Effector CD8-positive, alpha-beta T cell (primary cell): Measurements from ENCODE around the gene XPO4.
"Not testable (repeated sequence)": the region's sequence is repeated elsewhere in the genome, so short reads cannot be mapped to it uniquely, and the experiment has no call there.

Experiments
- DNase-seq: peaks from one replicate; lab custom pipeline; 2025; lab: John Stamatoyannopoulos, UW

XPO4 gene

DNA sequence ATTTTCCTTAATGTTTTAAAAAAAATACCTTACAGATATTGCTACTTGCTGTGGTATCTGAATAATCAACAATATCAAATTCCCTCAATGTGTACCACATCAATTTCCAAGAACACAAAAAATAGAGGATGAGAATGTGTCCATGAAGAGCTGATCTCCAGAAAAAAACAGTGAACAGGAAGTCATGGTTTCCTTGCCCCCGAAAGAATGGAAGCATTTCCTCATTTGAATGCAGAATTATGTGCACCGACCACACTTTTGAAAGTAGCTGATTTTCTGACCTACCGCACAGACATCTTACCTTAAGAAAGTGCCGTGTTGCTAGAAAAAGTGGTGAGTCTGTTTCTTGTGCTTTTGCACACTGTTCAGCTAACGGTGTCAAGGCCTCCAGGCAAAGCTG lies 115.4 kb downstream of the XPO4 start:
- no peak for DNase-seq

DNA sequence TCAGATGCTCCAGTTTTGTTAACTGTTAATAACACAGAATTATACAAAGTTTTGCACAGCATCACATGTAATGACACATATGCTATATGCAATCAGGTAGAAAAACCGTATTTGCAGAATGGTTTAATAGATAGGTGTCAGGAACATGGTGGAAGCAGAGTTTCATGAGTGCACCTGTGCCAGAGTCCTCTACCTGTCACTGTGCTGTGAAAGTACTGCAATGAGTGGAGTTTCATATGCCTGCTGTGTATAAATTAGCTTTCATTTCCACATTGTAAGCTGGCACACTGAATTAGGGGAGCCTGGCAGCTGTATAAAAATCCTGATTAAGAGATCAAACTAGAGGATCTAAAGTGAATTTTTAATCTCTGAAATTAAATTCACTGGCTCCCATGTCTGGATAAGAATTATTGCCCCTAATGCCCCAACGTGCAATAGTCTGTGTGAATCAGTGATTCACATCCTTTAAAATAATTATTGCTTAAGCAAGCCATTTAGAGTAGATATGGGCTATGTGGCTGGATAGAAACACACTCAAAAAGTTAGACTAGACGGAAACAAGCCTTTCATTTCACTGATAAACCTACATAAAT lies 120.3 kb downstream of the XPO4 start:
- no peak for DNase-seq

DNA sequence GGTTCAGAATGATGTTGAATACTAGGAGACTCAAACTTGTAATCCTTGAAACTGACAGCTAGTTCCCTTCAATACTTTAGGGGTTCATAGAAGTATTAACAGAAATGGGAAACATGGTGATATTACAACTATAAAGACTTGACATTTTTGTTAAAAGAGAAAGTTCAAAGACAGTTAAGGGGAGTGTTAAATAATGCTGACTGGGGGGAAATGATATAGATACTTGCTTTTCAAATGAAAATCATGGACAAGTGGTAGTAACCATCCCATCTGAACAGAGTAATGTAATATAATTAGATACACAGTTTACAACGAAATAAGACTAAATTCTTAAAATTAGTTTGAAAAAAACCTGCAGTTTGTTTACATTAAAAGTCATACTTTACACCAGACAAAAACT lies 122.2 kb downstream of the XPO4 start:
- no peak for DNase-seq

DNA sequence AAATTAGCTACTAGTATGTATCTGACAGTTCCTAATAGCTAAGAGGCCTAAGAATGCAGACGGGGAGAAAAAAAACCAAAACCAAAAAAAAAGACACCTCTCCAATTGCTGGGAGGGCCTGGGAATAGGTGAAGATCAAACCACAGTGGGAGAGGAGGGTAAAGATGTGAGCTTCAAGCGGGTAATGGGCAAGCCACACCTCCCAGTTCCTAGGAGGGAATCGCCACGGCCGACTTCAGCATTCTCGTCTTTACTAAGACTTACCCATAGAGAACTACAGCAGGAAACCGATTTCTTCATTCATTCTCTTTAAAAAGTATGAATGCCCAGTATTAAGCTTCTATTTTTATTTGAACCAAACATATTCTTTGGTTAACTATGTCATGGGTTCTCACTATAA lies 123.1 kb downstream of the XPO4 start:
- no peak for DNase-seq

DNA sequence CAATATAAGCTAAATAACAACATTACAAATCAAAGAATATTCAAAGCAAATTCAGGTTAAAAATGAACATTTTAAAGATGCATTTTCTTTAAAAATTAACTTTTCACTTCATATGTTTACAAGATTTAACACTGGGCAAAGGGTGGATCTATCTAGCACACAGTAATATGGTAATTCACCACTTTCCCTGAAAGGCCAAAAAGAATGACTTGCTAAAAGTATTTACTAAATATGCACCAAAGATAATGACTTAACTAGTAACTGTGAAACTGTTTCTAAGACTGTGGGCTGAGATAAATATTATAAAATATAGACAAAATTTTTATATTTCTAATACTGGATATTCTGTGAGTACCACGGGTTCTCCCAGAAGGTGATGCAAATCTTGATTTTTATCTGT lies 124.2 kb downstream of the XPO4 start:
- DNase-seq: no peak

DNA sequence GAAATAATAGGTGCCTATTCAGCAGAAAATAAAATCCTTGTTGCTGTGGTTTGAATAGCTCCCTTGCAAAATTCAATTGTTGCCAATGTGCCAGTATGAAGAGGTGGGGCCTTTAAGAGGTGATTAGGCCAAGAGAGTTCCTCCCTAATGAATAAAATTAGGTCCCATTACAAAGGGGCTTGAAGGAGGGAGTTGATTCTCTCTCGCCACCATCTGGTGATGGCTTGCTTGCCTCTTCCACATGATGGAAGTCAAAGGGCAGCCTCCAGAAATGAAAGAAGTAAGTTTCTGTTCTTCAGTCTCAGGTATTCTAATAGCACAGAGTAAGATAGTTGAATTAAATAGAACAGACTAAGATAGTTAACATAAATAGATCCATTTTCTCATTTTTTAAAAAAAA lies 125.8 kb downstream of the XPO4 start:
- no peak for DNase-seq

DNA sequence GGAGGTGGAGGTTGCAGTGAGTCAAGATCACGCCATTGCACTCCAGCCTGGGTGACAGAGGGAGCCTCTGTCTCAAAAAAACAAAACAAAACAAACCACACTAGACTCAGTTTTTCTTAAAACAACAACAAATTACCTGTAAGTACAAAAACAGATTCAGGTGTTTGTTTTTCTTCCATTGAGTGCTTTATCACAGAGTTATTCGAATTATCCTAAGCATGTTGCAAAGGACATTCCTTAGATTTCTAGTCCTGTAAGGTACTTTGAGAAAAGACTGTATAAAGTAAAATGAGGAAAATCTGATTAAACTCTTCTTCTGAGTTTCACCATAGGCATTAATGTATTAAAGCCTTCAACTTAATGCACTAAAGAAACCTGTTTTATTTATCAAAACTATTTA lies 126.6 kb downstream of the XPO4 start:
- DNase-seq: no peak

DNA sequence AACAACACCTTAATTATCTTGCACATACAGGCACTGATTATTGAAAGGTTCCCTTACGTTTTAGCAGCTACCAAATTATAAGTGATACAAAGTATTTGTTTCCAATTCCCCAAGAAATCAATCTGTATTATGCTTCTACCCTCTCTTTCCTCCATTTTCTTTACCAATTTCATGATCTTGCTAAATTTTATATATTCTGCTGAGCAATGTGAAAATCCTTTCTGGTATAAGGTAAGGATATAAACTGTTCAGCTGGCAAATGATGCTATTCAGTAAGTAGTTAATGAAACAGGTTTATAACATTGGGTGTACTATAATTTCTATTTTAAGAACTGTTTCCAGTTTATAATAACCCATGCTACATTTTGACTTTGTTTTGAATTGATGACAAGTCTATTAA lies 127.8 kb downstream of the XPO4 start:
- DNase-seq: no peak

DNA sequence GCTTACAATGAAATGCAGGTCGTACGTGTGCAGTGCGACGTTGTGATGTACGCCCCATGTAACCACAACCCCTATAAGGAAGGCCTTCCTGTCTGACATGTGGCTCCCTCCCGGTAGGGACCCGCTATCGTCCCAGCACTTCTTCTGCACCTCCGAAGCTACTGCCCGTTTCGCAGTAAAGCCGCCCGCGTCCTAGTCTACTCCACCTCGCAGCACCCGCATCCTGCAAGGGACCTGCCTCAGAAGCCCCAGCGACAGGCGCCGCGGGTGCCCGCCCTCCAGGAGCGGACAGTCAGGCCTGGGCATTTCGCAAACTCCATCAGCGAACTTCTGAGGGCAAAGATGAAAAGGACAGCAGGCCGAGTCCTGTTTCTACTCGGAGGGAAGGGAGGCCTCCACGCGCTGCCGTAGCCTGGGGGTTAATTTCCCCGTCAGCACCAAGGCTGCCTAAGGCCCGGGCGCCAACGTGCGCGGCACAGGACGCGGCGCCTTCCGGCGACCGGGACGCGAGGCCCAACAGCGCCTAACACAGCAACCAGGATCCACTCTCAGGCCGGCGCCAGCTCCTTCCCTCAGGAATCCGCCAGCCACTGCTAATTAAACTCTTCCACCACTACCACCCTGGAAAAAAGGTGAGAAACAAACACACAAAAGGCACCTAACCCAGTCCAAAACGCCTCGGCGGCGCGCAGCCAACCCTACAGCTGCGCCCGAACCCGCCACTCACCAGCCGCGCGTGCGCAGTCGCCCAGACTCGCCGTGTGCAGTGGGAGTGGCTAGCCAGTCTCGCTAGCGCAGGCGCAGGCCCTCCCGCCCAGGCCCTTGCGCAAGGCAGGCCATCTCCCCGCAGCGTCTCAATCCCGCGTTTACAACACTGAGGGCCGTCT lies 129.1 kb downstream of the XPO4 start, which contains the start of gene EEF1AKMT1:
Gene EEF1AKMT1, minus strand, starts transcription at position 768 of the 887 bp plus-strand sequence. CDS start 16,363 bp downstream, outside the sequence.
- DNase-seq: peak; percentile 88

DNA sequence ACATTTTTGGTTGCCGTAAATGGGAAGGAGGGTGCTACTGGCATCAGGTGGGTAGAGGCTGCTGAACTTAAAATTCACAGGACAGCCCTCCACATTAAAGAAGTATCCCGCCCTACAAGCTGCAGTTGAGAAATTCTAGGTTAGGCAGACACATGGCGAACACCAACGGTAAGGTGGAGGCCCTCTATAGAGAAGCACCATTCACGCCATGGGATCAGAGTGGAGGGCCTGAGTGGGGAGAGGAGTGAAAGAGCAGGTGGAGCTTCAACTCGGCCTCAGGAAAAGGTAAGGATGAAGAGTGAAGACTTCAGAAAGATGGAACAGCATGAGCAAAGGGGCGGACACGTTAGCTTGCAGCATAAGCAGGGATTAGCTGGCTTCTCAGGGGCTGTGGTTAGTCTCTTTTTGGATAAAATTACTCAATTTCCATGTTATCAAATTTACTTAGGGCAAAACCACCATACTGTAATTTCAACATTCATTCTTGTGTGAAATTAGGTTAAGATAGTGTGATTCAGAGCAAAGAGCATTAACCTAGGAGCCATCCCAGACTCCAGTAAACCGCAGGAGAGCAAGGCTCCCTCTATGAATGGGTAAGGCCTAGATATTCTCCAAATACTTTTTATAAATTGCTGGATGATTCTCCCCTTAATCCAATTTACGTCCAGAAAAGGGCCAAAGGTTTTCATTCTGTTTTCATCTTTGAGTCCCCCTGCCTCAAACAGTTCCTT lies 130.0 kb downstream of the XPO4 start:
- DNase-seq: no peak

DNA sequence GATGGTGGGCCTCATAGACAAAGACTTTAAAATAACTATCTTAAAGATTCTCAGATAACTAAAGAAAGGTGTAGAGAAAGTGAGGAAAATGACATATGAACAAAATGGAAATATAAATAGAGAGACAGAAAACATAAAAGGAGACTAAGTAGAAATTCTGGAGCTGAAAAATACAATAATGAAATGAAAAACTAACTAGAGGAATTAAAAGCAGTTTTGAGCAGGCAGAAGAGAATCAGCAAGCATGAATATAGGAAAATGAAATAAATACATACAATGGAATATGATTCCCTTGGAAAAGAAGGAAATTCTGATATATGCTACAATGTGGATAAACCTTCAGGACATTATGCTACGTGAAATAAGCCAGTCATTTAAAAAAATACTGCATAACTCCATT lies 132.7 kb downstream of the XPO4 start:
- no peak for DNase-seq

DNA sequence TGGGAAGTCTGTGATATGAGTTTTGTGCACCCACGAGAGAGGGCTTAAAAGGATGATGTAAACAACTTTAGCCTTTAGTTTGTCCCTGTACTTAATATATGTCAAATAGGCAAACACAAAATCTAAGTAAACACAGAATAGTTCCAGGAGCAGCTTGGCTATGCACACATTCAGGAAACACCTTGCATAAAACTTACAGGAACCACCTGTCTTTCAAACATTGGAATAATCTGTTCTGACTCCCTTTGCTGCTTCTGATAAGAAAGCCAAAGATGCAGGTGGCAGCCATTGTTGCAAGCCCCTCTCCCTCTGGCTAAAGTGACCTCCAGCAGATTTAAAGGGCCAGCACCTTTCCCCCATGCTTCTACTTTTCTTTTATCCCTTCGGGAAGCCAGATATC lies 133.5 kb downstream of the XPO4 start:
- DNase-seq: no peak

DNA sequence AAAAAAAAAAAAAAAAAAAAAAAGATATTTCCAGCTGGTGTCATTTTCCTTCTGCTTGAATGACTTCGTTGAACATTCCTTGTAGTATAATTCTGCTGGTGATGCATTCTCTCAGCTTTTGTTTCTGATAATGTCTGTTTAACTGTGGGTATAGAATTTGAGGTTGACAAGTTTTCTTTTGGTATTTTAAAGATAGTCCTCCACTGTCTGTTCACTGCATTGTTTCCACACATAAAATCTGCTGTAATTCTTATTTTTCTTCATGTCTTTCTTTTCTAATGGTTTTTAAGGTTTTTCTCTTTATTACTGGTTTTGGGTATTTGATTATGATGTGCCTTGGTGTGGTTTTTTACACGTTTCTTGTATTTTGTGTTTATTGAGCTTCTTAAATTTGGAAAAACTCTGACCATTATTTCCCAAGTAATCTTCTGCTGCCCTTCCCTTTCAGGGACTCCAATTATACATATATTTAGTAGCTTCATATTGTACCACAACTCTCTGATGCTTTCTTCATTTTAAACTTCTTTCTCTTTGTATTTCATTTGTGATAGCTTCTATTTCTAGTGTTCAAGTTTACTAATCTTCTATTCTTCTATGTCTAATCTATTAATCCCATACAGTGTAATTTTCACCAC lies 135.1 kb downstream of the XPO4 start:
- no peak for DNase-seq

DNA sequence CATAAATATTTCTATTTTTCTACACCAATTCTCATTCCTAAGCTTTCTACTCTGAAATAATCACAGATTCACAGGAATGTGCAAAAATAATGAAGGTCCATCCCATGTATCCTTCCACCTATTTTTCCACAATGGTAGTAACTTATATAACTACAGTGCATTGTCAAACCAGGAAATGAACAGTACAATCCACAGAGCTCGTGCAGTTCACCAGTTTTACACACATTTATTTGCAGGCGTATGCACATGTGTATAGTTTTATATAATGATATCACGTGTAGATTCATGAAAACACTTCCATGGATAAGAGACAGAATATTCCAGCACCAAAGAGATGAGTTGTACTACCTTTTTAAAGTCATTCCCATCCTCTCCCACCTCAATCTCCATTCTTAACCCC lies 141.7 kb downstream of the XPO4 start:
- no peak for DNase-seq

DNA sequence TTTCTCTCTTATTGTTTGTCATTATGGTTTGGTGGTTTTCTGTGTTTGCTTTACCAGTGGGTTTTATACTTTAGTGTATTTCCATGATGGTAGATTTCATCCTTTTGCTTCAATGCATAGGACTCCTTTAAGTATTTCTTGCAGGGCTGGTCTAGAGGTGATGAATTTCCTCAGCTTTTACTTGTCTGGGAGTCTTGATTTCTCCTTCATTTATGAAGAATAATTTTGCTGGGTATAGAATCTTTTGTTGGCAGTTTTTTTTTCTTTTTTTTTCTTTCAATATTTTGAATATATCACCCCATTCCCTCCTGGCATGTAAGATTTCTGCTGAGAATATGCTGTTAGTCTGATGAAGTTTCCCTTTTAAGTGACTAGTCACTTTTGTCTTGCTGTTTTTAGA lies 148.5 kb downstream of the XPO4 start:
- no peak for DNase-seq

DNA sequence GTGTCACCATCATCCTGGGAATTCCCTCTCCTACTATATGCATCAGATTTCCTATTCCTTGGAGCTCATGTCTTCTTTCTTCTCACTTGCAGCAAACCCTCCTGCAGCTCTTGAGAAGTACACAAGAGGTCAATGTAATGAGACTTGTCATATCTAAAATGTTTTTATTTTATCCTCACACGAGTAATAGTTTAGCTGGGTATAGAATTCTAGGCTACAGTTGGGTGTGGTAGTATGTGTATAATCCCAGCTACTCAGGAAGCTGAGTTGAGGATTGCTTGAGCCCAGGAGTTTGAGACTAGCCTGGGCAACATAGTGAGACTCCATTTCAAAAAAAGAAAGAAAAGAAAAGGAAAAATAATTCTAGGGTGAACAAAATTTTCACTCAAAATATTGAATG lies 153.2 kb downstream of the XPO4 start:
- DNase-seq: no peak

DNA sequence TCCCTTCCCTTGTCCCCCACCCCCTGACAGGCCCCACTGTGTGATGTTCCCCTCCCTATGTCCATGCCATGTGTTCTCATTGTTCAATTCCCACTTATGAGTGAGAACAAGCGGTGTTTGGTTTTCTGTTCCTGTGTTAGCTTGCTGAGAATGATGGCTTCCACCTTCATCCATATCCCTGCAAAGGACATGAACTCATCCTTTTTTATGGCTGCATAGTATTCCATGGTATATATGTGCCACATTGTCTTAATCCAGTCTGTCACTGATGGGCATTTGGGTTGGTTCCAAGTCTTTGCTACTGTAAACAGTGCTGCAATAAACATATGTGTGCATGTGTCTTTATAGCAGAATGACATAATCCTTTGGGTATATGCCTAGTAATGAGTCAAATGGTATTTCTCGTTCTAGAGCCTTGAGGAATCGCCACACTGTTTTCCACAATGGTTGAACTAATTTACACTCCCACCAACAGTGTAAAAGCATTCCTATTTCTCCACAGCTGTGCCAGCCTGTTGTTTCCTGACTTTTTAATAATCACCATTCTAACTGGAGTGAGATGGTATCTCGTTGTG lies 158.6 kb downstream of the XPO4 start:
- not testable (repeated sequence) for DNase-seq

DNA sequence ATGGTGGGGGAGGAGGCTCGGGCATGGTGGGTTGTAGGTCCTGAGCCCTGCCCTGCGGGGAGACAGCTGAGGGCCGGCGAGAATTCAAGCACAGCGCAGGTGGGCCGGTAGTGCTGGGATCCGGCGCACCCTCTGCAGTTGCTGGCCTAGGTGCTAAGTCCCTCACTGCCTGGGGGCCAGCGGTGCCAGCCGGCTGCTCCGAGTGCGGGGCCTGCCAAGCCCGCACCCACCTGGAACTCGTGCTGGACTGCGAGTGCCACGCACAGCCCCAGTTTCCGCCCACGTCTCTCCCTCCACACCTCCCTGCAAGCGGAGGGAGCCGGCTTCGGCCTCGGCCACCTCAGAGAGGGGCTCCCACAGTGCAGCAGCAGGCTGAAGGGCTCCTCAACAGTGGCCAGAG lies 162.5 kb downstream of the XPO4 start:
- DNase-seq: no peak

DNA sequence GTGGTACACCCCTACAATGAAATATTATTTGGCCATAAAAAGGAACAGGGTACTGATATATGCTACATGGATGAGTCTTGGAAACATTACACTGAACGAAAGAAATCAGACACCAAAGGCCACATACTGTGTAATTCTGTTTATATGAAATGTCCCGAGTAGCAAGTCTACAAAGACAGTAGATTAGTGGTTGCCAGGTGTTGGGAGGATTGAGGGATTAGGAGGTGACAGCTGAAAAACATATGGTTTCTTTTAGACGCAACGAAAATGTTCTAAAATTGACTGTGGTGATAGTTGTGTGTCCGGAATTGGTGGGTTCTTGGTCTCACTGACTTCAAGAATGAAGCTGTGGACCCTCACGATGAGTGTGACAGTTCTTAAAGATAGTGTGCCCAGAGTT lies 163.9 kb downstream of the XPO4 start:
- no peak for DNase-seq

DNA sequence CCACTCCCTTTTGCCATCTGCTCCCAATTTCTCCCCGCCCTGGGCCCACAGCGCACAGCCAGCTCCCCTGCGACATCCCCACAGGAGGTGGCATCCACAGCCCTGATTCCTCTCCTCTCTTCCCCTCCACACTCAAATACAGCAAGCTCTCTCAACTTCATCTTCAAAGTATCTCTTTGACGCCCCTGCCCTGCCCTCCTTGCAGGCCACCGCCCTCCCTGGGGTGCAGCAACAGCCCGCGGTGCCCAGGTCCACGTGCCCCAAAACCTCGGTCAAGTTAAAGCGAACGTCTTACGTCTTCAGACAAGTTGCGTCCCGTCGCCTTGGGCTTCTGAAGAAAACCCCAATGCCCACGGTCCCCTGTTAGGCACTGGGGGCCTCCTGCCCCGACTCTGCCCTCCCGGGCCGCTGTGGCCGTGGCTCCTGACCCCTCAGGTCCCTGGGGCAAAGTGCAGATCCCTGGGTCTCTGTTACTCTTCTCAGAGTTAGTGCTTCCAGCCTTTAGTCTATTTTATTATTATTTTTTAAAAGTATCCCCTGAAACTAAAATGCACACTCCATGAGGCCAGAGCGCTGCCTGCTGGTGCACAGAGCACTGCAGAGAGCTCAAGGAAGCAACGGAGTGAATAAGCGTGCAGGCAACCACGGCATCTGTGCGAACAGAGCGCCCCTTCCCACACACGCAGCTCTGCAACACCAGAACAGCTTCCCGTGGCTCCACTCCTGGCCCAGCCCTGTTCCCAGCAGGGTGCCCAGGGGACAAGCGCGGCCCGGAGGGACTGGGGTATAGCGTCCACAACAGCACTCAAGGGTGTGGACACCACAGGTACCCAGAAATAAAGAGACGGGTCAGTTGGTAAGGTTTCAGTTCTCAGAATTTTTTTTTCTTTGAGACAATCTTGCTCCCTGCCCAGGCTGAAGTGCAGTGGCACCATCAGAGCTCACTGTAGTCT lies 172.6 kb downstream of the XPO4 start:
- no peak for DNase-seq
